ENCODE data around the gene TIGAR. TPM values are rescaled to one million over a fixed set of nuclear protein-coding genes. Genes with fewer than 3 reads are reported as not detected.
A peak's percentile ranks its signal among the peaks of the same experiment; 100 is the strongest.

TIGAR gene
- polyA plus RNA-seq, 2 of the 4 experiments (the other 2 are of a cell fraction), result 24.5 to 50.9 TPM

DNA sequence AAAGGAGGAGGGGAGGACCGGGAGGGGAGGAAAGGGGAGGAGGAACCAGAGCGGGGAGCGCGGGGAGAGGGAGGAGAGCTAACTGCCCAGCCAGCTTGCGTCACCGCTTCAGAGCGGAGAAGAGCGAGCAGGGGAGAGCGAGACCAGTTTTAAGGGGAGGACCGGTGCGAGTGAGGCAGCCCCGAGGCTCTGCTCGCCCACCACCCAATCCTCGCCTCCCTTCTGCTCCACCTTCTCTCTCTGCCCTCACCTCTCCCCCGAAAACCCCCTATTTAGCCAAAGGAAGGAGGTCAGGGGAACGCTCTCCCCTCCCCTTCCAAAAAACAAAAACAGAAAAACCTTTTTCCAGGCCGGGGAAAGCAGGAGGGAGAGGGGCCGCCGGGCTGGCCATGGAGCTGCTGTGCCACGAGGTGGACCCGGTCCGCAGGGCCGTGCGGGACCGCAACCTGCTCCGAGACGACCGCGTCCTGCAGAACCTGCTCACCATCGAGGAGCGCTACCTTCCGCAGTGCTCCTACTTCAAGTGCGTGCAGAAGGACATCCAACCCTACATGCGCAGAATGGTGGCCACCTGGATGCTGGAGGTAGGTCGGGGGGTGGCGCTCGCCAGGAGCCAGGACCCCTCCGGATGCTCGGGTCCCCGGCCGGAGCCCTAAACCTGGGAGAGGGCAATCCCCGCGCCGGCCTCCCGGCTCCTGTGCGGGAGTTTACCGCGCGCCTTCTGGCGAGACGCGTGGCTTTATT lies 47.2 kb upstream of the TIGAR start, which contains the start of gene CCND2:
Gene CCND2, plus strand, starts transcription at position 111 of the 744 bp plus-strand sequence. Its CDS starts 279 bp downstream, at position 390.
- Histone ChIP-seq H3K4me2 (peak within 1 kb of the TSS; percentile 78), H3K27ac (no peak within 1 kb of the TSS), H3K4me1 (peaks cover 67% of the 10 kb centered on the region), H3K4me3 (peak within 1 kb of the TSS; percentile 46), H3K9me3 (no peaks in the 10 kb centered on the region)
- POLR2A ChIA-PET, result interaction anchor here (0.5 kb wide), 1 partner anchor 216 kb away, joined by 4 read pairs; no protein-coding TSS in a partner anchor
- CTCF ChIA-PET, result interaction anchor here (7.0 kb wide), 1 partner anchor 280 kb away, joined by 74 read pairs; no protein-coding TSS in a partner anchor
- FAIRE-seq, result no peak
- 2% methylated on average over 29 of the region's 52 CpGs for WGBS (ENCODE audit: missing lambda C conversion rate)
- ATAC-seq, result peak; percentile 21 to 39; a peak in 3 of 6 replicates
- TF ChIP-seq PHF8 (IDR thresholded peaks at IDR 0.05; ENCODE audit: borderline replicate concordance, low read depth) (no peak), CEBPB (IDR thresholded peaks at IDR 0.05) (0 out of 4 replicates have a peak, but pooled peaks of 1 of the 2 experiments have one; percentile 22), MAZ (IDR thresholded peaks at IDR 0.05; ENCODE audit: borderline replicate concordance, low read depth, low read length) (no peak)
- TF ChIP-seq, protein P1, sequence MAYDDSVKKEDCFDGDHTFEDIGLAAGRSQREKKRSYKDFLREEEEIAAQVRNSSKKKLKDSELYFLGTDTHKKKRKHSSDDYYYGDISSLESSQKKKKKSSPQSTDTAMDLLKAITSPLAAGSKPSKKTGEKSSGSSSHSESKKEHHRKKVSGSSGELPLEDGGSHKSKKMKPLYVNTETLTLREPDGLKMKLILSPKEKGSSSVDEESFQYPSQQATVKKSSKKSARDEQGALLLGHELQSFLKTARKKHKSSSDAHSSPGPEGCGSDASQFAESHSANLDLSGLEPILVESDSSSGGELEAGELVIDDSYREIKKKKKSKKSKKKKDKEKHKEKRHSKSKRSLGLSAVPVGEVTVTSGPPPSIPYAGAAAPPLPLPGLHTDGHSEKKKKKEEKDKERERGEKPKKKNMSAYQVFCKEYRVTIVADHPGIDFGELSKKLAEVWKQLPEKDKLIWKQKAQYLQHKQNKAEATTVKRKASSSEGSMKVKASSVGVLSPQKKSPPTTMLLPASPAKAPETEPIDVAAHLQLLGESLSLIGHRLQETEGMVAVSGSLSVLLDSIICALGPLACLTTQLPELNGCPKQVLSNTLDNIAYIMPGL (CRISPR knock-in tag; IDR thresholded peaks at IDR 0.05; ENCODE audit: borderline replicate concordance), result no peak
- TF ChIP-seq, protein P2, sequence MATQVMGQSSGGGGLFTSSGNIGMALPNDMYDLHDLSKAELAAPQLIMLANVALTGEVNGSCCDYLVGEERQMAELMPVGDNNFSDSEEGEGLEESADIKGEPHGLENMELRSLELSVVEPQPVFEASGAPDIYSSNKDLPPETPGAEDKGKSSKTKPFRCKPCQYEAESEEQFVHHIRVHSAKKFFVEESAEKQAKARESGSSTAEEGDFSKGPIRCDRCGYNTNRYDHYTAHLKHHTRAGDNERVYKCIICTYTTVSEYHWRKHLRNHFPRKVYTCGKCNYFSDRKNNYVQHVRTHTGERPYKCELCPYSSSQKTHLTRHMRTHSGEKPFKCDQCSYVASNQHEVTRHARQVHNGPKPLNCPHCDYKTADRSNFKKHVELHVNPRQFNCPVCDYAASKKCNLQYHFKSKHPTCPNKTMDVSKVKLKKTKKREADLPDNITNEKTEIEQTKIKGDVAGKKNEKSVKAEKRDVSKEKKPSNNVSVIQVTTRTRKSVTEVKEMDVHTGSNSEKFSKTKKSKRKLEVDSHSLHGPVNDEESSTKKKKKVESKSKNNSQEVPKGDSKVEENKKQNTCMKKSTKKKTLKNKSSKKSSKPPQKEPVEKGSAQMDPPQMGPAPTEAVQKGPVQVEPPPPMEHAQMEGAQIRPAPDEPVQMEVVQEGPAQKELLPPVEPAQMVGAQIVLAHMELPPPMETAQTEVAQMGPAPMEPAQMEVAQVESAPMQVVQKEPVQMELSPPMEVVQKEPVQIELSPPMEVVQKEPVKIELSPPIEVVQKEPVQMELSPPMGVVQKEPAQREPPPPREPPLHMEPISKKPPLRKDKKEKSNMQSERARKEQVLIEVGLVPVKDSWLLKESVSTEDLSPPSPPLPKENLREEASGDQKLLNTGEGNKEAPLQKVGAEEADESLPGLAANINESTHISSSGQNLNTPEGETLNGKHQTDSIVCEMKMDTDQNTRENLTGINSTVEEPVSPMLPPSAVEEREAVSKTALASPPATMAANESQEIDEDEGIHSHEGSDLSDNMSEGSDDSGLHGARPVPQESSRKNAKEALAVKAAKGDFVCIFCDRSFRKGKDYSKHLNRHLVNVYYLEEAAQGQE (IDR thresholded peaks at IDR 0.05), result no peak
- DNase-seq (ENCODE audit: low read depth in 1 of 2, low spot score in 1 of 2), result peak; percentile 44 to 53

DNA sequence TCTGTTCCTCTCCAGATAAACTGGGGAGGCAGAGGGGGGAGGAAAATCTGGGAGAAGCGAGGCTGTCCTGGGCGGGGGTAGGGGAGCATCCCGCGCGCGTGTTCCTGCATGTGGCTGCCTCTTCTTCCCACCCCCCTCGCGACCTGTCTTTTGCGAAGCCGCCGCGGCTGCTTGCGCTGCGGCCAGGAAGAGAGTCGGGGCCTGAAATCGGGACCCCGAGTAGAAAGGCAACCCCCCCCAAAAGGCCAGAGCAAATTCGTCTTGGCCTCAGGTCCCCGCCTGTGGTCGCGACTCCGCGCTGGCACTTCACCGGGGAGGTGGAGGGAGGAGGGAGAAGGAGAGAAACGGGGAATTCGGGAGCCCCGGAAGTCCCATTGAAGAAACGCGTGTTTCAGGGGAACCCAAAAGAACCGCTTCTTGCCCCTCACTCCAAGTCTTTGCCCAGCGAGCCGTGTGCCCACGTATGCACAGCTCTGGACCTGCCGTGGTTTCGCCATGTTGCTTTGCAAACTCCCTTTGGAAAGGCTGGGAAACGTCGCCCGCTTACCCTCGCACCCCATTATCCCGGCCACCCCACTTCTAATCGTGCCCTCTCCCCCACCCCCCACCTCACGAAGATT lies 46.5 kb upstream of the TIGAR start:
- Histone ChIP-seq H3K4me2 (peak overlapping the region; percentile 78), H3K4me3 (peak overlapping the region; percentile 46), H3K27ac (peak overlapping the region; percentile 30 to 47; a peak in 2 of 6 replicates), H3K9me3 (no peaks in the 10 kb centered on the region), H3K4me1 (peaks cover 61% of the 10 kb centered on the region)
- WGBS (ENCODE audit: missing lambda C conversion rate), result 9% methylated on average over 28 of the region's 42 CpGs
- POLR2A ChIA-PET, result interaction anchor here (0.6 kb wide), 1 partner anchor 282 kb away, joined by 4 read pairs; no protein-coding TSS in a partner anchor
- DNase-seq (ENCODE audit: low read depth in 1 of 2, low spot score in 1 of 2) (no peak), FAIRE-seq (no peak), ATAC-seq (no peak)
- CTCF ChIA-PET, result interaction anchor here (3.0 to 7.0 kb wide), 3 partner anchors 236 to 975 kb away, joined by 19 to 77 read pairs (median 74); no protein-coding TSS in a partner anchor
- TF ChIP-seq CBX2 (IDR thresholded peaks at IDR 0.05; ENCODE audit: borderline replicate concordance, low read depth) (no peak), CBX8 (IDR thresholded peaks at IDR 0.05) (no peak), POLR2A (IDR thresholded peaks at IDR 0.05; ENCODE audit: low read length) (no peak), HDAC2 (IDR thresholded peaks at IDR 0.05) (no peak), GATA3 (IDR thresholded peaks at IDR 0.05; ENCODE audit: borderline replicate concordance) (no peak), PHF8 (IDR thresholded peaks at IDR 0.05; ENCODE audit: borderline replicate concordance, low read depth) (no peak), NPAS2 (CRISPR knock-in tag; IDR thresholded peaks at IDR 0.05; ENCODE audit: borderline replicate concordance) (no peak), FOXS1 (CRISPR knock-in tag; IDR thresholded peaks at IDR 0.05) (no peak), POLR2AphosphoS2 (conservative IDR thresholded peaks at IDR 0.05; ENCODE audit: low read length) (no peak), ZNF302 (CRISPR knock-in tag; IDR thresholded peaks at IDR 0.05) (no peak), RNF2 (IDR thresholded peaks at IDR 0.05; ENCODE audit: borderline replicate concordance, low read depth) (no peak; the same call in 1 of the 2 replicates), ESRRA (IDR thresholded peaks at IDR 0.05; ENCODE audit: borderline replicate concordance, low read length) (no peak), CHD4 (IDR thresholded peaks at IDR 0.05; ENCODE audit: borderline replicate concordance) (no peak), HOXB5 (CRISPR knock-in tag; IDR thresholded peaks at IDR 0.05) (no peak), ZFP36 (IDR thresholded peaks at IDR 0.05; ENCODE audit: borderline replicate concordance, partially characterized antibody) (no peak)
- TF ChIP-seq, protein P2 (IDR thresholded peaks at IDR 0.05), result no peak
- TF ChIP-seq, protein P3, sequence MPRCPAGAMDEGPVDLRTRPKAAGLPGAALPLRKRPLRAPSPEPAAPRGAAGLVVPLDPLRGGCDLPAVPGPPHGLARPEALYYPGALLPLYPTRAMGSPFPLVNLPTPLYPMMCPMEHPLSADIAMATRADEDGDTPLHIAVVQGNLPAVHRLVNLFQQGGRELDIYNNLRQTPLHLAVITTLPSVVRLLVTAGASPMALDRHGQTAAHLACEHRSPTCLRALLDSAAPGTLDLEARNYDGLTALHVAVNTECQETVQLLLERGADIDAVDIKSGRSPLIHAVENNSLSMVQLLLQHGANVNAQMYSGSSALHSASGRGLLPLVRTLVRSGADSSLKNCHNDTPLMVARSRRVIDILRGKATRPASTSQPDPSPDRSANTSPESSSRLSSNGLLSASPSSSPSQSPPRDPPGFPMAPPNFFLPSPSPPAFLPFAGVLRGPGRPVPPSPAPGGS (IDR thresholded peaks at IDR 0.05), result no peak
- TF ChIP-seq, protein P4, sequence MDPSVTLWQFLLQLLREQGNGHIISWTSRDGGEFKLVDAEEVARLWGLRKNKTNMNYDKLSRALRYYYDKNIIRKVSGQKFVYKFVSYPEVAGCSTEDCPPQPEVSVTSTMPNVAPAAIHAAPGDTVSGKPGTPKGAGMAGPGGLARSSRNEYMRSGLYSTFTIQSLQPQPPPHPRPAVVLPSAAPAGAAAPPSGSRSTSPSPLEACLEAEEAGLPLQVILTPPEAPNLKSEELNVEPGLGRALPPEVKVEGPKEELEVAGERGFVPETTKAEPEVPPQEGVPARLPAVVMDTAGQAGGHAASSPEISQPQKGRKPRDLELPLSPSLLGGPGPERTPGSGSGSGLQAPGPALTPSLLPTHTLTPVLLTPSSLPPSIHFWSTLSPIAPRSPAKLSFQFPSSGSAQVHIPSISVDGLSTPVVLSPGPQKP (IDR thresholded peaks at IDR 0.05; ENCODE audit: low read depth, low read length), result no peak

All from A549 (cell line).